ENCODE measurements around the gene PSMD1.
"Not testable (repeated sequence)": the region's sequence is repeated elsewhere in the genome, so short reads cannot be mapped to it uniquely, and the experiment has no call there.

Gene PSMD1

GRCh38 chr2:231127936-231128335 lies 71.3 kb downstream of the PSMD1 start:
- Histone ChIP-seq H3K4me3 (ENCODE audit: low read depth in 1 of 2, low read length in 2 of 2) (no peak overlapping the region), H3K27ac (ENCODE audit: low read depth, low read length) (no peak overlapping the region), H3K27me3 (ENCODE audit: control insufficient read depth in 1 of 2, insufficient read depth in 2 of 2, low read length in 2 of 2) (no peaks in the 10 kb centered on the region), H3K36me3 (ENCODE audit: control insufficient read depth in 1 of 2, insufficient read depth in 2 of 2, low read length in 2 of 2) (no peaks in the 10 kb centered on the region), H3K4me1 (ENCODE audit: control insufficient read depth in 1 of 2, insufficient read depth in 2 of 2, low read length in 2 of 2) (peaks cover 8 to 23% of the 10 kb centered on the region in 2 donors), H3K9ac (ENCODE audit: low read depth in 1 of 2, low read length in 2 of 2) (no peak overlapping the region), H3K9me3 (ENCODE audit: control insufficient read depth in 1 of 2, low read length in 2 of 2) (no peaks in the 10 kb centered on the region)

- H3K36me3 ChIP-seq (ENCODE audit: control insufficient read depth in 1 of 2, insufficient read depth in 2 of 2, low read length in 2 of 2), result no peaks in the 10 kb centered on the region
- peaks cover 2 to 19% of the 10 kb centered on the region in 2 donors for H3K4me1 ChIP-seq (ENCODE audit: control insufficient read depth in 1 of 2, insufficient read depth in 2 of 2, low read length in 2 of 2)
- no peaks in the 10 kb centered on the region for H3K9me3 ChIP-seq (ENCODE audit: control insufficient read depth in 1 of 2, low read length in 2 of 2)
- H3K9ac ChIP-seq (ENCODE audit: low read depth in 1 of 2, low read length in 2 of 2), result no peak overlapping the region
- no peaks in the 10 kb centered on the region for H3K27me3 ChIP-seq (ENCODE audit: control insufficient read depth in 1 of 2, insufficient read depth in 2 of 2, low read length in 2 of 2)
- no peak overlapping the region for H3K4me3 ChIP-seq (ENCODE audit: low read depth in 1 of 2, low read length in 2 of 2)
- no peak overlapping the region for H3K27ac ChIP-seq (ENCODE audit: low read depth, low read length)
Observed at GRCh38 chr2:231128541-231128940, 71.9 kb downstream of the PSMD1 start.

DNA sequence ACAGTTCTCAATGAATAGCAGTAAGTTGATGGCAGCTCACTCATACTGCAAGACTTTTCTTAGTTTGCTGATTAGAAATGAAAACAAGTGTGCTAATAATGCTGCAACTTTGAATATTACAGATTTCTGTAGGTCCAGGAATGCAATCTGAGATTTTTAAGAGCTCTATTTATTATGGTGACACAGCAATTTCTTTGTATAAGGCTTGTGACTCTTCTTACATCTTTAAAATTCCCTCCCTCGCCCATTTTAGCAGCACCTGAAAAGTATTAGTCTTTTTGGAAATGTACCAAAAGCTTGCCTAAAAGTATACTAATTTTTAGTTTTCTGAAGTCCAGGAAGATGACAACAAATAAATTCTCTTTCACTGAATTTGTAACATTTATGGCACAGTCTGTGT lies 72.5 kb downstream of the PSMD1 start:
- Histone ChIP-seq H3K4me1 (ENCODE audit: control insufficient read depth in 1 of 2, insufficient read depth in 2 of 2, low read length in 2 of 2) (peaks cover 0 to 13% of the 10 kb centered on the region in 2 donors), H3K9me3 (ENCODE audit: control insufficient read depth in 1 of 2, low read length in 2 of 2) (no peaks in the 10 kb centered on the region), H3K9ac (ENCODE audit: low read depth in 1 of 2, low read length in 2 of 2) (no peak overlapping the region), H3K27ac (ENCODE audit: low read depth, low read length) (no peak overlapping the region), H3K27me3 (ENCODE audit: control insufficient read depth in 1 of 2, insufficient read depth in 2 of 2, low read length in 2 of 2) (no peaks in the 10 kb centered on the region), H3K4me3 (ENCODE audit: low read depth in 1 of 2, low read length in 2 of 2) (no peak overlapping the region), H3K36me3 (ENCODE audit: control insufficient read depth in 1 of 2, insufficient read depth in 2 of 2, low read length in 2 of 2) (no peaks in the 10 kb centered on the region)

DNA sequence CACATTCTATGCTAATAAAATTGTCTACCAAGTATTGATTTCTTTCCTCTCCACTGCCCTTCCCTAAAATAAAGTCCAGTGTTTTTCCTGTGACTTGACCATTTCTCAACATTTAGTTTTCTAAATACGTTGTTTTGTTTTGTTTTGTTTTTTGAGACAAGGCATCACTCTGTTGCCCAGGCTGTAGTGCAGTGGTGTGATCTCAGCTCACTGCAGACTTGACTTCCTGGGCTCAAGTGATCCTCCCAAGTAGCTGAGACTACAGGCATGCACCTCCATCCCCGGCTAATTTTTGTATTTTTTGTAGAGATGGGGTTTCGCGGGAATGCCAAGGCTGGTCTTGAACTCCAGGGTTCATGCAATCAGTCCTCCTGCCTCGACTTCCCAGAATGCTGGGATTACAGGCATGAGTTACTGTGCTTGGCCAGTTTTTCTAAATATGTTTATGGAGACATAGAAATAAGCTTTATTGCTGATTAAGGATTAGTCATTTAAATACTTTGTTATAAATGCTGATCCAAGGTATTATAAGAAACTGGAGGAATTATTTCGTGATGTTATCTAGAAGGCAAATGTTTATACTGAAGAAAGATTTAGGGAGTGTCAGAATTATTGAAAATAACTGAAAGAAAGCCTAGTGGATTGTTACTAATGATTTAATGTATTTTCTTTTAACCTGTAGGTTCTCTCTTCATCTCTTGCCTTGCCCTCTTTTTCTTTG lies 73.8 kb downstream of the PSMD1 start:
- no peaks in the 10 kb centered on the region for H3K4me1 ChIP-seq (ENCODE audit: control insufficient read depth in 1 of 2, insufficient read depth in 2 of 2, low read length in 2 of 2)
- no peaks in the 10 kb centered on the region for H3K9me3 ChIP-seq (ENCODE audit: control insufficient read depth in 1 of 2, low read length in 2 of 2)
- H3K36me3 ChIP-seq (ENCODE audit: control insufficient read depth in 1 of 2, insufficient read depth in 2 of 2, low read length in 2 of 2), result no peaks in the 10 kb centered on the region
- H3K27ac ChIP-seq (ENCODE audit: low read depth, low read length), result no peak overlapping the region
- no peaks in the 10 kb centered on the region for H3K27me3 ChIP-seq (ENCODE audit: control insufficient read depth in 1 of 2, insufficient read depth in 2 of 2, low read length in 2 of 2)
- H3K4me3 ChIP-seq (ENCODE audit: low read depth in 1 of 2, low read length in 2 of 2), result no peak overlapping the region
- no peak overlapping the region for H3K9ac ChIP-seq (ENCODE audit: low read depth in 1 of 2, low read length in 2 of 2)

DNA sequence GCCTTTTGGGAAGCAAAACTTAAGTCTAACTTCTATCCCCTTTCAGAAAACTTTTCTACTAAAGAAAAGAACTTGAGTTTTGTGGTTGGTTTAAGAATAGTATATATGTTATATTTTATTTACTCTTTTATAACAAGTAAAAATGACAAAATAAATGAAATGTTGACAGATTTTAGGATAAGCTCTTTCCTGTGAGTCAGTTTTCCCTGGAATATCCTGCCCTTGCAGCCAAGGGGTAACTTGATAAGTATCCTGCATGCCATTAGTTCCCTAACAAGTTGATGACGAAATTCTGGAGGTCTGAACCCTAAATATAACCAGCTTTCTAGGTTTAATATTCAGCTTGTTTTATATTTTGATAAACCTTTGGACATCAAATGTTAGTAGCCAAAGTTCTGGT lies 75.5 kb downstream of the PSMD1 start:
- Histone ChIP-seq H3K4me3 (ENCODE audit: low read depth in 1 of 2, low read length in 2 of 2) (no peak overlapping the region), H3K27me3 (ENCODE audit: control insufficient read depth in 1 of 2, insufficient read depth in 2 of 2, low read length in 2 of 2) (no peaks in the 10 kb centered on the region), H3K36me3 (ENCODE audit: control insufficient read depth in 1 of 2, insufficient read depth in 2 of 2, low read length in 2 of 2) (no peaks in the 10 kb centered on the region), H3K4me1 (ENCODE audit: control insufficient read depth in 1 of 2, insufficient read depth in 2 of 2, low read length in 2 of 2) (no peaks in the 10 kb centered on the region), H3K9me3 (ENCODE audit: control insufficient read depth in 1 of 2, low read length in 2 of 2) (no peaks in the 10 kb centered on the region), H3K9ac (ENCODE audit: low read depth in 1 of 2, low read length in 2 of 2) (no peak overlapping the region), H3K27ac (ENCODE audit: low read depth, low read length) (no peak overlapping the region)

DNA sequence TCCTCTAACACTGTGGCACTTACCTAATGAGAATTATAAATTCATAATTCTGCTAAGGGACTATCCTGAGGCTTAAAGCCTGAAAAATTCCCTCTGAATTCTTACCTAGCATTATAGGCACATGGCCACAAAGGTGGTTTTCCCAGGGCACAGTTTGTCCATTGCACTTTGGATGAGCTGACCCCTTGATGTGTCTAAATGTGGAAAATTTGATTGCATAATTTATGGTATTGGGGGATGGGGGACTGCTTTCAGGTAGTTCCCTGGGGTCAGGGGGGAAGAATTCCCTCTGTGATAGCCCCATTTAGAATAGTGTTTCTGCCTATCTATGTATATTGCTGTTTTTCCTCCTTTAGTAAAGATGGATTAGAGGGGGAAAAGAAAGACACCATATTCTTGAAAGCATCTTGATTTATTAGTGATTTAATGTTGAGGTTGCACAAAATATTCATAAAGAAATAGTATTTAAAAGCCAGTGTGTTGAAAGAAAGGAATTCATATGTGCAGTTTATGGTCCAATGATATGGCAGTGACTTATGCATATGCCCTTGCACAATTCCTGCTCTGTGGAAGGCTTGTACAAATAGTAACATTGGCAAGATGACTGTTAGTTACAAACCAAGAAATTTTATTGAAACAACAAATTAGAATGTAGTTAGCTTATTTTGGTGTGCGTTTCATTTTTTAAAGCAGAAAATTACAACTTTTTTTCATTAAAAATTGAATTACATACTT lies 76.9 kb downstream of the PSMD1 start:
- Histone ChIP-seq H3K9me3 (ENCODE audit: control insufficient read depth in 1 of 2, low read length in 2 of 2) (no peaks in the 10 kb centered on the region), H3K36me3 (ENCODE audit: control insufficient read depth in 1 of 2, insufficient read depth in 2 of 2, low read length in 2 of 2) (peaks cover 0 to under 1% of the 10 kb centered on the region in 2 donors), H3K27me3 (ENCODE audit: control insufficient read depth in 1 of 2, insufficient read depth in 2 of 2, low read length in 2 of 2) (no peaks in the 10 kb centered on the region), H3K4me3 (ENCODE audit: low read depth in 1 of 2, low read length in 2 of 2) (no peak overlapping the region), H3K9ac (ENCODE audit: low read depth in 1 of 2, low read length in 2 of 2) (no peak overlapping the region), H3K27ac (ENCODE audit: low read depth, low read length) (no peak overlapping the region), H3K4me1 (ENCODE audit: control insufficient read depth in 1 of 2, insufficient read depth in 2 of 2, low read length in 2 of 2) (no peaks in the 10 kb centered on the region)

DNA sequence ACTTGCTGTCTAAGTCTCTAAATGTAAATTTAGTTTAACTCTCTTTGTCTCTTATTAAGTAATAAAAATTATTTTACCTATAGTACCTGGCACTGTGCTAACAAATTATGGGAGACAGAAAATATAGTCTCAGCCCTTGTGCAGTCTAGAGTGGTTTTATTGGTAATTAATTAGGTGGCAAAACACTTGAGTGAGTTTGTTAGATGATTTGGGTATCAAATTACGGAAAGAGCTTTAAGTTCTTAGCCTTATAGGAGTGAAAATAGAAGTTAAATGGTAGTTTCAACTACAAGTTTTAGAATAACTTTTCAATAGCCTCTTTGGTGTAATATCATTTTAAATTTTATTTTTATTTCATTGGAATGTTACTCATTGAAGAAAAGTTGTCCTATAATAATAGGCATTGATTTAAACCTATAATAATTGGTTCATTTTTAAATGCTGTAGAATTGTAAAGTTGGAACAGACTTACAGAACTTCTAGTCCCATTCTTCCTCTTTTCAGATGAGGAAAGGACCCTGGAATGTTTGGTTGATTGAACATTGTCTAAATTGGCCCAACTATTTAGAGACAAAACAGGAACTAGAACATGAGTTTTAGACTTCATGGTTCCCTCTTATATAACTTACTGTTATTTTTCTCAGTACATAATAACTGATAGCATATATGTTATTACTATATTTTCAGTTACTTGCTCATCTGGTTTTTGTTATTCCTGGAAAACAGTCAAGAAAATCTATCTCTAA lies 78.4 kb downstream of the PSMD1 start:
- Histone ChIP-seq H3K9ac (ENCODE audit: low read depth in 1 of 2, low read length in 2 of 2) (no peak overlapping the region), H3K36me3 (ENCODE audit: control insufficient read depth in 1 of 2, insufficient read depth in 2 of 2, low read length in 2 of 2) (peaks cover 0 to 6% of the 10 kb centered on the region in 2 donors), H3K9me3 (ENCODE audit: control insufficient read depth in 1 of 2, low read length in 2 of 2) (no peaks in the 10 kb centered on the region), H3K27ac (ENCODE audit: low read depth, low read length) (no peak overlapping the region), H3K4me3 (ENCODE audit: low read depth in 1 of 2, low read length in 2 of 2) (no peak overlapping the region), H3K4me1 (ENCODE audit: control insufficient read depth in 1 of 2, insufficient read depth in 2 of 2, low read length in 2 of 2) (no peaks in the 10 kb centered on the region), H3K27me3 (ENCODE audit: control insufficient read depth in 1 of 2, insufficient read depth in 2 of 2, low read length in 2 of 2) (no peaks in the 10 kb centered on the region)

- no peak overlapping the region for H3K9ac ChIP-seq (ENCODE audit: low read depth in 1 of 2, low read length in 2 of 2)
- peaks cover 0 to 6% of the 10 kb centered on the region in 2 donors for H3K36me3 ChIP-seq (ENCODE audit: control insufficient read depth in 1 of 2, insufficient read depth in 2 of 2, low read length in 2 of 2)
- no peaks in the 10 kb centered on the region for H3K9me3 ChIP-seq (ENCODE audit: control insufficient read depth in 1 of 2, low read length in 2 of 2)
- no peak overlapping the region for H3K4me3 ChIP-seq (ENCODE audit: low read depth in 1 of 2, low read length in 2 of 2)
- no peaks in the 10 kb centered on the region for H3K4me1 ChIP-seq (ENCODE audit: control insufficient read depth in 1 of 2, insufficient read depth in 2 of 2, low read length in 2 of 2)
- H3K27ac ChIP-seq (ENCODE audit: low read depth, low read length), result no peak overlapping the region
- no peaks in the 10 kb centered on the region for H3K27me3 ChIP-seq (ENCODE audit: control insufficient read depth in 1 of 2, insufficient read depth in 2 of 2, low read length in 2 of 2)
Observed at GRCh38 chr2:231138699-231139098, 82.0 kb downstream of the PSMD1 start.

DNA sequence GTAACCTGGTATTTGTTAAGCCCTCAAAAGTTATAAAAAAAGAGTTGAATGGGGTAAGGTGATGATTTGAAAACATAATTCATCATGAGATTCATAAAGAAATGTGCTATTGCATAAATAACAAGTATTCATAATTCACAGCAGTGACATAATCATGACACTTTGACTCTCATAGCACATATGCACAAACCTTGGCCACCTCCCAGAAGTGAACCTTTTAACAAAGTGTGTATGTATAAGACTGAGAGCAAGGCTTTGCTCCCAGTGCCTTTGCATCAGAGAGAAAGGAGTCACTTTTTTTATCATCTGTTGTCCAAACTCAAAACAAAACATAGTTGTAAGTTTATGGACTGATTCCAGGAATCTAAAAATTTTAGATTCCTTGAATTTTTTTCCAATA lies 83.1 kb downstream of the PSMD1 start:
- Histone ChIP-seq H3K27ac (ENCODE audit: low read depth, low read length) (no peak overlapping the region), H3K4me3 (ENCODE audit: low read depth in 1 of 2, low read length in 2 of 2) (no peak overlapping the region), H3K36me3 (ENCODE audit: control insufficient read depth in 1 of 2, insufficient read depth in 2 of 2, low read length in 2 of 2) (peaks cover 0 to 6% of the 10 kb centered on the region in 2 donors), H3K9me3 (ENCODE audit: control insufficient read depth in 1 of 2, low read length in 2 of 2) (no peaks in the 10 kb centered on the region), H3K4me1 (ENCODE audit: control insufficient read depth in 1 of 2, insufficient read depth in 2 of 2, low read length in 2 of 2) (no peaks in the 10 kb centered on the region), H3K27me3 (ENCODE audit: control insufficient read depth in 1 of 2, insufficient read depth in 2 of 2, low read length in 2 of 2) (no peaks in the 10 kb centered on the region), H3K9ac (ENCODE audit: low read depth in 1 of 2, low read length in 2 of 2) (no peak overlapping the region)

DNA sequence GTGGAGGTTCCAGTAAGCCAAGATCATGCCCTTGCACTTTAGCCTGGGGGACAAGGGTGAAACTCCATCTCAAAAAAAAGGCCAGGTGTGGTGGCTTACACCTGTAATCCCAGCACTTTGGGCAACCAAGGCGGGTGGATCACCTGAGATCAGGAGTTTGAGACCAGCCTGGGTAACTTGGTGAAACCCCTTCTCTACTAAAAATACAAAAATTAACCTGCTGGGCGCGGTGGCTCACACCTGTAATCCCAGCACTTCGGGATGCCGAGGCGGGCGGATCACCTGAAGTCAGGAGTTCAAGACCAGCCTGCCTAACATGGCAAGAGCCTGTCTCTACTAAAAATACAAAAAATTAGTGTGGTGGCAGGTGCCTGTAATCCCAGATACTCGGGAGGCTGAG lies 84.1 kb downstream of the PSMD1 start:
- H3K9me3 ChIP-seq (ENCODE audit: control insufficient read depth in 1 of 2, low read length in 2 of 2); H3K27me3 ChIP-seq (ENCODE audit: control insufficient read depth in 1 of 2, insufficient read depth in 2 of 2, low read length in 2 of 2); H3K9ac ChIP-seq (ENCODE audit: low read depth in 1 of 2, low read length in 2 of 2); H3K4me1 ChIP-seq (ENCODE audit: control insufficient read depth in 1 of 2, insufficient read depth in 2 of 2, low read length in 2 of 2); H3K36me3 ChIP-seq (ENCODE audit: control insufficient read depth in 1 of 2, insufficient read depth in 2 of 2, low read length in 2 of 2); H3K27ac ChIP-seq (ENCODE audit: low read depth, low read length); H3K4me3 ChIP-seq (ENCODE audit: low read depth in 1 of 2, low read length in 2 of 2): not testable (repeated sequence)
